Heart left ventricle (tissue), 13 donors: ENCODE measurements around the gene CD300C.

Source experiments
- CTCF ChIP-seq, 12 donors: fragments of 200-600 bp; sonication (generic) in 4 of 12; IDR thresholded peaks; one replicate each; pipeline versions ENCODE4 v1.5.0 to v1.8.0; 2018 to 2022; ENCODE audit warnings: antibody characterized with exemption in 12 of 12, mild to moderate bottlenecking in 5 of 12
- POLR2A ChIP-seq, 2 donors: fragments of 450-650 bp; IDR thresholded peaks; one replicate each; pipeline ENCODE4 v1.6.1; 2017; ENCODE audit warnings: antibody characterized with exemption in 2 of 2, mild to moderate bottlenecking in 2 of 2, moderate library complexity in 2 of 2
- donor health status: ischemic (EF 13 %, LVEDD 7.1; RV severe dilation, severe dysfunction).
- donor health status: DM: no; HTN: yes; CAD: no.
- donor health status: DM: no; HTN: no; CAD: no.
- donor health status: ischemic (EF 25% LVEDD 6.9; RV normal size, moderate dysfunction).
- donor health status: ischemic (EF 25% LVEDD 5.7; RV mildly dilated, moderate dysfunction).
- donor health status: ischemic (EF 35%, LVEDD 5.7; RV mildly dilated, moderate dysfunction).
- donor health status: nonischemic (EF 11% LVEDD 7.7; RV severe dilation, severe dysfunction).
- donor health status: DM: yes; HTN: yes; CAD: no.
- donor health status: PGD.
- donor health status: ischemic (EF 29% LVEDD 5.4; RV normal size, mild dysfunction).
- donor health status: nonischemic (EF 23%, LVEDD 6.1; RV moderate dilation, normal function).

- TF ChIP-seq CTCF (IDR thresholded peaks at IDR 0.05) (no peak), POLR2A (IDR thresholded peaks at IDR 0.05) (no peak)
Measured at GRCh38 chr17:74554909-74555308, 9.0 kb upstream of the CD300C start.
